Nephron progenitor cell (in vitro differentiated cells): ENCODE measurements around the gene BABAM2.
"Not testable (repeated sequence)": the region's sequence is repeated elsewhere in the genome, so short reads cannot be mapped to it uniquely, and the experiment has no call there.

Experiments
- DNase-seq: peaks from one replicate; pipeline ENCODE4 v3.0.0; 2021
- H3K27ac Mint-ChIP-seq: 2 replicates; pipeline ENCODE4 v1.8.0; 2021; ENCODE audit warnings: mild to moderate bottlenecking, moderate library complexity, mixed read lengths
- H3K27me3 Mint-ChIP-seq: 2 replicates; pipeline ENCODE4 v1.8.0; 2021; ENCODE audit warnings: mild to moderate bottlenecking, low read depth, mixed read lengths; ENCODE audit not compliant: poor library complexity
- H3K36me3 Mint-ChIP-seq: 2 replicates; pipeline ENCODE4 v1.8.0; 2021; ENCODE audit warnings: low read depth, mixed read lengths
- H3K4me1 Mint-ChIP-seq: 2 replicates; pipeline ENCODE4 v1.8.0; 2021; ENCODE audit warnings: mixed read lengths
- H3K4me3 Mint-ChIP-seq: 2 replicates; pipeline ENCODE4 v1.8.0; 2021; ENCODE audit warnings: mild to moderate bottlenecking, moderate library complexity, mixed read lengths
- H3K9me3 Mint-ChIP-seq: 2 replicates; pipeline ENCODE4 v1.8.0; 2021; ENCODE audit warnings: mild to moderate bottlenecking, moderate library complexity, mixed read lengths
- TF ChIP-seq, protein P1 (sequence below): fragments of 200-600 bp; sonication (generic); IDR thresholded peaks from 2 replicates; pipeline ENCODE4 v1.5.0; 2021; ENCODE audit warnings: antibody characterized with exemption

BABAM2 gene

GRCh38 chr2:28257182-28257581 is 366.7 kb downstream of the BABAM2 start:
- H3K4me1 Mint-ChIP-seq: peaks cover 2% of the 10 kb centered on the region
- TF ChIP-seq, protein P1, sequence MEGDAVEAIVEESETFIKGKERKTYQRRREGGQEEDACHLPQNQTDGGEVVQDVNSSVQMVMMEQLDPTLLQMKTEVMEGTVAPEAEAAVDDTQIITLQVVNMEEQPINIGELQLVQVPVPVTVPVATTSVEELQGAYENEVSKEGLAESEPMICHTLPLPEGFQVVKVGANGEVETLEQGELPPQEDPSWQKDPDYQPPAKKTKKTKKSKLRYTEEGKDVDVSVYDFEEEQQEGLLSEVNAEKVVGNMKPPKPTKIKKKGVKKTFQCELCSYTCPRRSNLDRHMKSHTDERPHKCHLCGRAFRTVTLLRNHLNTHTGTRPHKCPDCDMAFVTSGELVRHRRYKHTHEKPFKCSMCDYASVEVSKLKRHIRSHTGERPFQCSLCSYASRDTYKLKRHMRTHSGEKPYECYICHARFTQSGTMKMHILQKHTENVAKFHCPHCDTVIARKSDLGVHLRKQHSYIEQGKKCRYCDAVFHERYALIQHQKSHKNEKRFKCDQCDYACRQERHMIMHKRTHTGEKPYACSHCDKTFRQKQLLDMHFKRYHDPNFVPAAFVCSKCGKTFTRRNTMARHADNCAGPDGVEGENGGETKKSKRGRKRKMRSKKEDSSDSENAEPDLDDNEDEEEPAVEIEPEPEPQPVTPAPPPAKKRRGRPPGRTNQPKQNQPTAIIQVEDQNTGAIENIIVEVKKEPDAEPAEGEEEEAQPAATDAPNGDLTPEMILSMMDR: no peak
- H3K9me3 Mint-ChIP-seq: peaks cover 7% of the 10 kb centered on the region
- no peaks in the 10 kb centered on the region for H3K27me3 Mint-ChIP-seq
- H3K36me3 Mint-ChIP-seq: peaks cover 29% of the 10 kb centered on the region
- H3K27ac Mint-ChIP-seq: no peak overlapping the region
- no peak for DNase-seq
- H3K4me3 Mint-ChIP-seq: no peak overlapping the region

DNA sequence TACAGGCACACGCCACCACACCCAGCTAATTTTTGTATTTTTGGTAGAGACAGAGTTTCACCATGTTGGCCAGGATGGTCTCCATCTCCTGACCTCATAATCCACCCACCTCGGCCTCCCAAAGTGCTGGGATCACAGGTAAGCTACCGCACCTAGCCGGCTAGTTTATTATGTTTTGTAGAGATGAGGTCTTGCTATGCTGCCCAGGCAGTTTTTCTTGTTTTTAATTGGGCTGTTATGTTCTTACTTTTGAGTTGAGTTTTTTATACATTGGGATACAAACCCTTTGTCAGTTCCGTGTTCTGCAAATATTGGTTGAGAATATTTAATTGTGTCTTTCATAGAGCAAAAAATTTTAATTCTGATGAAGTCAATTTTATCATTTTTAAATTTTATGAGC is 368.7 kb downstream of the BABAM2 start:
- not testable (repeated sequence) for DNase-seq, H3K9me3 Mint-ChIP-seq, H3K4me3 Mint-ChIP-seq, H3K27me3 Mint-ChIP-seq, H3K27ac Mint-ChIP-seq, H3K4me1 Mint-ChIP-seq
- peaks cover 30% of the 10 kb centered on the region for H3K36me3 Mint-ChIP-seq

GRCh38 chr2:28263690-28264089 is 373.2 kb downstream of the BABAM2 start:
- Mint-ChIP-seq H3K36me3 (peaks cover 23% of the 10 kb centered on the region), H3K9me3 (peaks cover 7% of the 10 kb centered on the region), H3K27me3 (no peaks in the 10 kb centered on the region), H3K4me3 (no peak overlapping the region), H3K27ac (no peak overlapping the region), H3K4me1 (peaks cover 5% of the 10 kb centered on the region)
- DNase-seq: no peak
- TF ChIP-seq, protein P1: no peak

DNA sequence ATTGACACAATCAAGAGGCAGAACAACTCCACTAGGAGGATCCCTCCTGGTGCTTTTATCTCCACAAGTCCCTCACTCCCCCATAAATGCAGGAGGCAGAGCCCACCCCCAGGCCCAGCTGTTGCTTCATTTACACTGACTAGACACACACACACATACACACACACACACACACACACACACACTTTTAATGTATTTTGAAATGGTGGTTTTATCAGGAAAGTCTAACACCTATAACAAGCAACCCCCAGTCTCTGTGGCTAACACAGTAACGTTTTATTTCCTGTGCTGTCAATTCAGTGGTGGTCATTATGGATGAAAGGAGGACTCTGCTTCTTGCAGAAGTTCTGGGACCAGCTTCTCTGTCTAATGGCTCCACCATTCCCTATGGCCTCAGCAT is 376.8 kb downstream of the BABAM2 start:
- Mint-ChIP-seq H3K36me3 (peaks cover under 1% of the 10 kb centered on the region), H3K27me3 (no peaks in the 10 kb centered on the region), H3K27ac (no peak overlapping the region), H3K9me3 (no peaks in the 10 kb centered on the region), H3K4me3 (no peak overlapping the region), H3K4me1 (peaks cover 10% of the 10 kb centered on the region)
- TF ChIP-seq, protein P1: no peak
- no peak for DNase-seq

DNA sequence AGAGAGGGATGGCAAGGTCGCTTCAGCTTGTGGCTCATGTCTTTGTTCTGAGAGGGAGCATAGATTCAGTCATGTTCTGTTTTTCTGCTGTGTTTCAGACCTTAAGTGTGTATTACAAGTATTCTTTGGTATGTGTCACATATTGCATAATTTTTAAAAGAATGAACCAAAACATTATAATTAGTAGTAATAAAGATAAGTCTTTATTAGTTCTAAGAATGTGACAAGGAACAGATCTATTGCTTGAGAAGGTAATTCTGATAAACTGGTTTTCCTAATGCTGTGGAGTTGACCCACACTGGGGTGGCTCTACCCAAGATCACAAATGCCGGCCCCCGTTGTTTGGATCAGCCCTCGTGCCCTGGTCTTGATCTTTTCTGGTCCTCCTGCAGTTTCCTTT is 377.9 kb downstream of the BABAM2 start:
- TF ChIP-seq, protein P1: no peak
- no peak for DNase-seq
- H3K9me3 Mint-ChIP-seq: no peaks in the 10 kb centered on the region
- H3K4me1 Mint-ChIP-seq: peaks cover 9% of the 10 kb centered on the region
- H3K36me3 Mint-ChIP-seq: no peaks in the 10 kb centered on the region
- H3K27me3 Mint-ChIP-seq: no peaks in the 10 kb centered on the region
- H3K27ac Mint-ChIP-seq: no peak overlapping the region
- no peak overlapping the region for H3K4me3 Mint-ChIP-seq

- Mint-ChIP-seq H3K27ac (peak overlapping the region; percentile 89), H3K4me3 (no peak overlapping the region), H3K27me3 (no peaks in the 10 kb centered on the region), H3K9me3 (no peaks in the 10 kb centered on the region), H3K4me1 (peaks cover 14% of the 10 kb centered on the region), H3K36me3 (no peaks in the 10 kb centered on the region)
- TF ChIP-seq, protein P1: no peak
- DNase-seq: no peak
Observed at GRCh38 chr2:28269019-28269784, 378.7 kb downstream of the BABAM2 start.
